Neural cell (in vitro differentiated cells): ENCODE results near the gene DOCK10.

ENCODE experiments used
- EP300 ChIP-seq: fragments of 450-650 bp; conservative IDR thresholded peaks from 2 replicates; pipeline ENCODE4 v1.6.1; 2014; ENCODE audit warnings: antibody characterized with exemption, mild to moderate bottlenecking, moderate library complexity; ENCODE audit not compliant: poor library complexity, severe bottlenecking
- MXI1 ChIP-seq: fragments of 450-650 bp; conservative IDR thresholded peaks from 2 replicates; pipeline ENCODE4 v1.6.1; 2014; ENCODE audit warnings: antibody characterized with exemption, mild to moderate bottlenecking; ENCODE audit not compliant: poor library complexity, severe bottlenecking
- POLR2AphosphoS5 ChIP-seq: IDR thresholded peaks from 2 replicates; pipeline ENCODE4 v1.6.1; 2012
- TAF1 ChIP-seq: IDR thresholded peaks from 2 replicates; pipeline ENCODE4 v1.6.1; 2012; ENCODE audit warnings: low read depth
- TF ChIP-seq, protein P1 (sequence below): fragments of 450-650 bp; IDR thresholded peaks from 2 replicates; pipeline ENCODE4 v1.5.1; 2014; ENCODE audit warnings: antibody characterized with exemption, mild to moderate bottlenecking, moderate library complexity; ENCODE audit not compliant: poor library complexity, severe bottlenecking

DNA sequence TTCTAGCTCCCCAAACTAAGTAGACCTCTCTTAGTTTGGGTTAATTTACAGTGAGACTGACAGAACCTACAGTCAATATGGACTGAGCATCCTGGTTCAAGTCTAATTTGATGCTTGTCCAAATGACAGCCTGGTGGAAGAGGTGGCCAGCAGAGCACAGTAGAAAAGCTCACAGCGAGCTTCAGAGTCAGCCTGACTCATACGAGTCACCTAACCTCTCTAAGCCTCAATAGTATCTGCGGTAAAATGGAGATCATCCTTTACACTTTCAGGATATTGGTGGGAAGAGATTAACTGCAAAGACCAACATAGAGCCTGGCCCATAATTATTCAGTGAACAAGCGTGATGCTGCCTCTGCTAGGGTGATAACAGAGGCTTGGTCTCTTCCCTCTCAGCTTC lies 54.5 kb downstream of the DOCK10 start:
- TF ChIP-seq, protein P1, sequence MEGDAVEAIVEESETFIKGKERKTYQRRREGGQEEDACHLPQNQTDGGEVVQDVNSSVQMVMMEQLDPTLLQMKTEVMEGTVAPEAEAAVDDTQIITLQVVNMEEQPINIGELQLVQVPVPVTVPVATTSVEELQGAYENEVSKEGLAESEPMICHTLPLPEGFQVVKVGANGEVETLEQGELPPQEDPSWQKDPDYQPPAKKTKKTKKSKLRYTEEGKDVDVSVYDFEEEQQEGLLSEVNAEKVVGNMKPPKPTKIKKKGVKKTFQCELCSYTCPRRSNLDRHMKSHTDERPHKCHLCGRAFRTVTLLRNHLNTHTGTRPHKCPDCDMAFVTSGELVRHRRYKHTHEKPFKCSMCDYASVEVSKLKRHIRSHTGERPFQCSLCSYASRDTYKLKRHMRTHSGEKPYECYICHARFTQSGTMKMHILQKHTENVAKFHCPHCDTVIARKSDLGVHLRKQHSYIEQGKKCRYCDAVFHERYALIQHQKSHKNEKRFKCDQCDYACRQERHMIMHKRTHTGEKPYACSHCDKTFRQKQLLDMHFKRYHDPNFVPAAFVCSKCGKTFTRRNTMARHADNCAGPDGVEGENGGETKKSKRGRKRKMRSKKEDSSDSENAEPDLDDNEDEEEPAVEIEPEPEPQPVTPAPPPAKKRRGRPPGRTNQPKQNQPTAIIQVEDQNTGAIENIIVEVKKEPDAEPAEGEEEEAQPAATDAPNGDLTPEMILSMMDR, result no peak
- TF ChIP-seq POLR2AphosphoS5 (no peak), EP300 (no peak), MXI1 (no peak), TAF1 (no peak)
